HG02678 (cell line): ENCODE data around the gene PLEK.
"Not testable (repeated sequence)": the region's sequence is repeated elsewhere in the genome, so short reads cannot be mapped to it uniquely, and the experiment has no call there.

Experiments
- ATAC-seq: cut with Tn5 transposase; IDR thresholded peaks from one replicate; pipeline ENCODE4 v1.9.1; 2021; ENCODE audit warnings: mild to moderate bottlenecking, moderate library complexity; ENCODE audit not compliant: unreplicated experiment

The PLEK gene

DNA sequence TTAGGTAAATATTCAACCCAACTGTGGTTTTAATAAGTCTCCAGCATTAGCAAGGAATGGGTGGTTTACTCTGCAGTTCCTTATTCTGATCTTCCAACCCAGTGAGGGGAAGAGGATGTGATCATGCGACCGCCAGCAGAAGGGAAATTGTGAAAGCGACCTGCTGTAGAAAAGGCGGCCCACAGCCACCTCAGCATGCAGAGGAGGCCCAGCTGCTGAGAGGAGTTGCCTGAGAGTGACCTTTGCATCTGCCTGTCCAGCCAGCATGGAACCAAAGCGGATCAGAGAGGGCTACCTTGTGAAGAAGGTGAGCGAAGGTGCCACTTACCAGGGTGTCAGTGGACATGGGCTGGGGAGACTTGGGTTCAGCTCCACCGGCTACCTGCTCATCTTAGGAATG lies at the start of gene PLEK:
Gene PLEK, plus strand, starts transcription at position 196 of the 400 bp plus-strand sequence. Its CDS starts 70 bp downstream, at position 266.
- peak; percentile 76 for ATAC-seq

GRCh38 chr2:68316111-68316510 lies 49.0 kb upstream of the PLEK start:
- no peak for ATAC-seq

- ATAC-seq, result no peak
Measured at GRCh38 chr2:68317971-68318913, 46.8 kb upstream of the PLEK start.

DNA sequence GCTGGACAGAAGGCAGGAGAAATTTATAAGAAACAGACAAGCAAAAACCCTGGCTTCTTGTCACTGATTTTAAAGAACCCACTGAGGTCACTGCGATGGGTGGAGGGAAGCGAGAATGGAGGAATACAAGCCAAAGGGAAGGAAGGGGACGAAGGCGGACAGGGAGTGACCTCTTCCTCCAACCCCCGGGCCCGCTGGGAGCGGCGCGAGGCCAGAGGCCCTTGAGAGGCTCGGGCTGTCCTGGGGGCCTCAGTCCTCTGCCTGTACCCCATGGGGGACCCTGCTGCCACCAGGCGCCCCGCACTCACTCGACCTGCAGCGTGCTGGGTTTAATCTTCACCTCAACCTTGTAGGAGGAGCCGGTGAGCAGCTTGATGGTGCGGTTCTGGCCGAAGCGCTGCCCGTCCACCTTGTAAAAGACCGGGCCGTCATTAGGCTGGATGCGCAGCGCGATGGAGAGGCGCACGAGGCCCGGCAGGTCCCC lies 46.1 kb upstream of the PLEK start:
- ATAC-seq, result no peak

DNA sequence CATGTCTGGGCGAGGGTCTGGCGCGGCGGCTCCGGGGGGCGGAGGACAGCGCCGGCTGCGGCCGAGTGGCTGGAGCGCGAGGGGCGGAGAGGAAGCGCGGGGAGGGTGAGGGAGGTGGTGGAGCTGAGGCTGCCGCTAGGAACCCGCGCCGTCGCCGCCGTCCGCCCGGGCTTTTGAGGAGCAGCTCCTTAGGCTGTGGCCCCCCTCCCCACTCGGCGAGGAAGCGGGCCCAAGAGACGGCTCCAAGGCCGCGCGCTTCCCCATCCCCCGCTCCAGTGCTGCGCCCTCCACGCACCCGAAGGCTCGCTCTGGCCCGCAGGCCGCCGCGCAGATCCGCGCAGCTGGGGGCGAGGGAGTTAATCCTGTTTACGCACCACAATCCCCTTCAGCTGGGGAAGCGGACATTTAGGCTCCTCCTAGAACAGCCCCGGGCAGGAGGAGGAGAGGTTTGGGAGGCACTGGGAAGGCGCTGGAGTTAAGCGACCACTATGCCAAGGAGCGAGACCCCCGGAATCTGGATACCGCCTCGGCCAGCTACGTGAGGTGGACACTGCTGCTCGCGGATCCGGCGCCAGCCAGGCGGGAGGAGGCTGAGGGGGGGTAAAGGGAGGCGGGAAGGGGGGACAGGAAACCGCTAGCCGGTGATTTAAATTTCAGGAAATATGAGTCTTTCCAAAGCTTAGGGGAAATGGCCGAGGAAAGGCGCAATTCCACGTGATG lies 45.5 kb upstream of the PLEK start, which contains the start of gene CNRIP1:
Gene CNRIP1, minus strand, starts transcription at position 552 of the 720 bp plus-strand sequence. Its CDS starts 549 bp downstream, at position 3.
- no peak for ATAC-seq

- ATAC-seq, result no peak
Measured at GRCh38 chr2:68320118-68320641, 44.9 kb upstream of the PLEK start.

GRCh38 chr2:68325056-68325455 lies 40.0 kb upstream of the PLEK start:
- ATAC-seq, result no peak

- ATAC-seq, result no peak
Measured at GRCh38 chr2:68328901-68329300, 36.2 kb upstream of the PLEK start.

DNA sequence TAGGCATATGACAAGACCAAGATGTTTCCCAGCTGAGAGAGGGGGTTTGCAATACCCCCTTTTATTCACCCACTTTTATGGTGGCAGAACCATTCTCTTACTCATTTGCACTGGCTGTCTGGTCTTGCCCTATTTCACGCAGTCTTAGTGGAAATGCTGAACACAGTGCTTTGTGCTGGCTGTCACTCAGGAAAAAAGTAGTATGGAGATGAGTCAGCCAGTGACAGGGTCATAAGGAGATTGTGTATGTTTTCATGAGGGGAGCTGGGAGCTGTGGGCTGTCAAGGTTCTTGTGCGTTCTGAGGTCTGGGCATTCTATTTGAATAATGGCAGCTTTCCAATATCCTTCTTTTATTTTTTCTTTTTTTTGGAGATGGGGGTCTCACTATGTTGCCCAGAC lies 34.4 kb upstream of the PLEK start:
- ATAC-seq, result no peak

- ATAC-seq, result no peak
Measured at GRCh38 chr2:68333009-68333408, 32.1 kb upstream of the PLEK start.

DNA sequence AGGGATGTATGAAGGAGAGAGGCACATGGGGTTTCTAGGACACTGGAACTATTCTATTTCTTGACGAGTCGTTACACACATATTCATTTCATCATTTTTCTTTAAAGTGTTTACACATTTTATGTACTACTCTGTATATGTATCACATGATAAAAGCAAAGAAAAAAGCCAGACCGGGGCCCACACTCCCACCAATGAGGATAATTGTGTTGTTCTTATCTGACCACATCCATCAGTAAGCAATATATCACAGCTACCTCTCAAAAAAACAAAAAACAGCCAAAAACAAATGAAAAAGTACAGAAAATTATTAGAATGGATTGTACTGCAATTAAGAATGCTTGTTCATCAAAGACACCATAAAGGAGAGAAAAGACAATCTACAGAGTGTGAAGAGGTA lies 31.2 kb upstream of the PLEK start:
- no peak for ATAC-seq

- no peak for ATAC-seq
Measured at GRCh38 chr2:68336192-68336591, 28.9 kb upstream of the PLEK start.

GRCh38 chr2:68340226-68341061 lies 24.6 kb upstream of the PLEK start:
- ATAC-seq, result no peak

DNA sequence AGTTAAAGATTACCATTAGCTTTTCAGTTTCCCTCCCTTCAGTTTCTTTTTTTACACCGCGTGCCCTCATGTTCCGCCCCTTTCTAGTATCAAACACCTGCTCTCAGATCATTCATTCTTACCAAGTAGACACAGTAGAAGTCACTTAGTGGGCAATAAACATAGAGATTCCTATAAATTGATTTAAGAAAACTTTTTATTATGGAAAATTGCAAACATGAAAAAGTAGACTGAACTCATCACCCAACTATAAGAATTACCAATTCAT lies 24.1 kb upstream of the PLEK start:
- ATAC-seq, result no peak

DNA sequence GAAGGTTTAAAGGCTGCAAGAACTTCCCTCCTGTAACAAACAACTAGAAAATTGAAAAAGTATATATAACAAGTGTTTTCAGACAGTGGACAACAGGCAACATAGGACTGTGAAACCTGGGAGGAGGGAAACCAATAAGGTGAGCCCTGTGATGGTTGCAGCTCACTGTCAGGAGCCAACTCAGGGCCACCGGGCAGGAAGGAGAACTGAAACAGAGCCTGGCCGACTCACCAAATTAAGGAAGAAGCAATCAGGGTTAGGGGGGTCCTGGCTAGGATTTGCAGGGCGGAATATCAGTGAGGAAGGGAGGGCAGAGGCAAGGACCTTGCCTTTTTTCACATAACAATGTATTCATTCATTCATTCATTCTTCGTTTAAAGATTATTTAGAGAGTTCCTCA lies 23.5 kb upstream of the PLEK start:
- no peak for ATAC-seq

DNA sequence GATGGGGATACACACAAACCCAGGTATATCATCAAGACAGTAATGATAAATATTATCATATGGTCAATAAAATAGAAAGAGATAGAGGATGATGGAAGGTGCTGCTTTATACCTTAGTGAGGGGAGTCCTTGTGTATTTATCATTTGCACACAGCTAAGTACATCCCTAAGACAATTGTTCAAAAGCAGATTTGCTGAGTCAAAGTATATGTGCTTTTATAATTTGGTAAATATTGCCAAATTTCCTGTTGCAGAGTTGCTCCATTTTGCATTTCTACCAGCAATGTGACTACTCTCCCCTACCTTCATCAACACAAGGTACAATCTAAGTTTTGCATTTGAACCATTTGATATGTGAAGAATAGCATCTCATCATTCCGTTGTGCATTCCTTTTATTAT lies 22.6 kb upstream of the PLEK start:
- no peak for ATAC-seq

GRCh38 chr2:68344031-68344430 lies 21.1 kb upstream of the PLEK start:
- ATAC-seq, result no peak

DNA sequence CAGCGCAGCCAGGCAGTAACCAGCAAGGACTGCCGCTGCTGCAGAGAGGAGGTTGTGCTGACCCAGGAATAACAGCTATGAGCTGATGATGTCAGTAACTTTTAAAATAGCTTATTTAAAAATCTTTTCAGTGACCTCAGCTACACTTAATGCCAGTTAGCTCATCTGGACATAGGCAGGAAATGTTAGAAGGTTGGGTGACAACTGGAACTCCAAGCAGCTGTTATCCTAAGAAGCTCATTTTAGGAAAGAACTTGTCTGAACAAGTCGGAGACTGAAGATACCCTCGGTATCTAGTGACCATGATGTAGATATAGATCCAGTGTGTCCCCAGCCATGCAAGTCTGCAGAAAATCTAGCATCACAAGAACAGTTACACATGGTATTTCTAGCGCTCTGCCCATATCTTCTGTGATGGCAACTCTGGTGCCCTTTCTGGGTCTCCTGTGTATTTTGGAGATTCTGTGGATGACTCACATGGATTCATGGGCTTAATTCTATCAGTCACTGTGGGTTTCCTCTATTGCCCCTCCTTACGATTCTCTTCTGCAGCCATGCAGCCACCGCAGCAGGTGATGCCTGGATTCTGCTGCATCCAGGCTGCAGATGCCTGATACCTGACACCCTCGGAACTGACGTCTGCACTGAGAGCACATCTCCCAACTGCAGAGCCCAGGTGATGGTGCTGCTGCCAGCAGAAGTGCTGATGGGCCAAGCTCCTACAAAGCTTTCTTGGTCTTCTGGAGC lies 19.8 kb upstream of the PLEK start:
- no peak for ATAC-seq

DNA sequence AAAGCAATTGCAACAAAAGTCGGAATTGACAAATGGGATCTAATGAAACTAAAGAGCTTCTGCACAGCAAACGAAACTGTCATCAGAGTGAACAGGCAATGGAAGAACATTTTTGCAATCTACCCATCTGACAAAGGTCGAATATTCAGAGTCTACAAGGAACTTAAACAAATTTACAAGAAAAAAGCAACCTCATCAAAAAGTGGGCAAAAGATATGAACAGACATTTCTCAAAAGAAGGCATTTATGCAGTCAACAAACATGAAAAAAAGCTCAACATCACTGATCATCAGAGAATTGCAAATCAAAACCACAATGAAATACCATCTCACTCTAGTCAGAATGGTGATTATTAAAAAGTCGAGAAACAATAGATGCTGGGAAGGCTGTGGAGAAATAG lies 16.0 kb upstream of the PLEK start:
- ATAC-seq, result not testable (repeated sequence)

GRCh38 chr2:68351997-68352396 lies 13.1 kb upstream of the PLEK start:
- no peak for ATAC-seq
